Measurements from ENCODE around the gene GKN2.
"Not testable (repeated sequence)": the region's sequence is repeated elsewhere in the genome, so short reads cannot be mapped to it uniquely, and the experiment has no call there.

GKN2 gene

GRCh38 chr2:68968221-68968620, 15.5 kb upstream of the GKN2 start:
- no peak overlapping the region for H3K4me3 ChIP-seq (ENCODE audit: control insufficient read depth, low read depth, low read length)
- DNase-seq (ENCODE audit: low read depth) = no peak
- TF ChIP-seq, protein P1, sequence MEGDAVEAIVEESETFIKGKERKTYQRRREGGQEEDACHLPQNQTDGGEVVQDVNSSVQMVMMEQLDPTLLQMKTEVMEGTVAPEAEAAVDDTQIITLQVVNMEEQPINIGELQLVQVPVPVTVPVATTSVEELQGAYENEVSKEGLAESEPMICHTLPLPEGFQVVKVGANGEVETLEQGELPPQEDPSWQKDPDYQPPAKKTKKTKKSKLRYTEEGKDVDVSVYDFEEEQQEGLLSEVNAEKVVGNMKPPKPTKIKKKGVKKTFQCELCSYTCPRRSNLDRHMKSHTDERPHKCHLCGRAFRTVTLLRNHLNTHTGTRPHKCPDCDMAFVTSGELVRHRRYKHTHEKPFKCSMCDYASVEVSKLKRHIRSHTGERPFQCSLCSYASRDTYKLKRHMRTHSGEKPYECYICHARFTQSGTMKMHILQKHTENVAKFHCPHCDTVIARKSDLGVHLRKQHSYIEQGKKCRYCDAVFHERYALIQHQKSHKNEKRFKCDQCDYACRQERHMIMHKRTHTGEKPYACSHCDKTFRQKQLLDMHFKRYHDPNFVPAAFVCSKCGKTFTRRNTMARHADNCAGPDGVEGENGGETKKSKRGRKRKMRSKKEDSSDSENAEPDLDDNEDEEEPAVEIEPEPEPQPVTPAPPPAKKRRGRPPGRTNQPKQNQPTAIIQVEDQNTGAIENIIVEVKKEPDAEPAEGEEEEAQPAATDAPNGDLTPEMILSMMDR (conservative IDR thresholded peaks at IDR 0.05; ENCODE audit: control insufficient read depth, insufficient read depth, low read depth, low read length) = no peak

DNA sequence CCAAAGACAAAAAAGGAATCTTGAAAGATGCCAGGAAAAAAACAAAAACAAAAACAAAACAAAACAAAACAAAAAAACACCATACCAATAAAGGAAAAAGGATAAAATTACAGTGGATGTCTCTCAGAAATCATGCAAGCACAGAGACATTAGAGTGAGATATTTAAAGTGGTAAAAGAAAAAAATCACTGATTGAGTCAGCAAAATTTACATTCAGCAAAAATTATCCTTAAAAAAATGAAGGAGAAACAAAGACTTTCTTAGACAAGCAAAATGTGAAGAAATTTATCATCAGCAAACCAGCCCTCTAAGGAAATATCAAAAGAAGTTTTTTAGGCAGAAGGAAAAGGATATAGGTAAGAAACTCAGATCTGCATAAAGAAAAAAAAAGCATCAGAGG, 11.6 kb upstream of the GKN2 start:
- DNase-seq (ENCODE audit: low read depth) = no peak
- H3K4me3 ChIP-seq (ENCODE audit: control insufficient read depth, low read depth, low read length) = no peak overlapping the region
- TF ChIP-seq, protein P1 (conservative IDR thresholded peaks at IDR 0.05; ENCODE audit: control insufficient read depth, insufficient read depth, low read depth, low read length) = no peak

DNA sequence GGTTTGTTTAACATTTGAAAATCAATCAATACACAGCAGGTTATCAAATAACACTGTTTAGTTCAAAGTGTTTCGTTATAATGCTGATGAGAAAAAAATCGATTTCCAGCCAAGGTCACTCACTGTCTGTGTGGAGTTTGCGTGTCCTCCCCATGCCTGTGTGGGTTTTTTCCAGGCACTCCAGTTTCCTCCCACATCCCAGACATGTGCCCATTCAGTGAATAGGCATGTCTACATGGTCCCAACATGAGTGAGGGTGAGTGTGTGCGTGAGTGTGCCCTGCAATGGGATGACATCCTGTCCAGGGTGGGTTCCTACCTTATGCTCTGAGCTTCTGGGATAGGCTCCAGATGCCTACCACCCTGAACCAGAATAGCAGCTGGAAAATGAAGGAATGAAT, 8.7 kb upstream of the GKN2 start:
- H3K4me3 ChIP-seq (ENCODE audit: control insufficient read depth, low read depth, low read length) = no peak overlapping the region
- TF ChIP-seq, protein P1 (conservative IDR thresholded peaks at IDR 0.05; ENCODE audit: control insufficient read depth, insufficient read depth, low read depth, low read length) = no peak
- DNase-seq (ENCODE audit: low read depth) = no peak

GRCh38 chr2:68959001-68959400, 6.3 kb upstream of the GKN2 start:
- TF ChIP-seq, protein P1 (conservative IDR thresholded peaks at IDR 0.05; ENCODE audit: control insufficient read depth, insufficient read depth, low read depth, low read length) = no peak

GRCh38 chr2:68955432-68955831, 2.7 kb upstream of the GKN2 start:
- H3K4me3 ChIP-seq (ENCODE audit: control insufficient read depth, low read depth, low read length); DNase-seq (ENCODE audit: low read depth): not testable (repeated sequence)

More at GRCh38 chr2:68959001-68959400, 6.3 kb upstream of the GKN2 start:
- no peak overlapping the region for H3K4me3 ChIP-seq (ENCODE audit: control insufficient read depth, low read depth, low read length)
- DNase-seq (ENCODE audit: low read depth) = no peak

GRCh38 chr2:68951899-68952298, 794 bp downstream of the GKN2 start:
- no peak for DNase-seq (ENCODE audit: low read depth)
- TF ChIP-seq, protein P1 (conservative IDR thresholded peaks at IDR 0.05; ENCODE audit: control insufficient read depth, insufficient read depth, low read depth, low read length) = no peak

DNA sequence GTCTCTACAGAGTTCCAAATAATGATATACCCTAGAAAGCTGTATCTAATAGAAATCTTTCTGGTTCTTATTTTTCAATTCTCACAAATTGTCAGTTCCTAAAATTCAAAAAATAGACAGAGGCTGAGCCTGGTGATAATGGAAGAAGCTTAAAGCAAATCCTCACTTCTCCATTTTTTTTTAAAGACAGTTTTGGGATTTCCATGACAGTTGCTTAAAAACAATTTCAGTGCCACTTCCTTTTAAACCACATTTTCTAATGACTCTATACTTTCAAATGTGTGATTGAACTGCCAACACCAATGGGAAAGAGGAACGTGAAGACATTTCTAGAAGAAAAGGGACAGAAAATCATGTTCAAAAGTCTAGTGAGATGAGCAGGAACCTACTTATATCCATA, 4.0 kb downstream of the GKN2 start:
- TF ChIP-seq, protein P1 (conservative IDR thresholded peaks at IDR 0.05; ENCODE audit: control insufficient read depth, insufficient read depth, low read depth, low read length) = no peak

More at GRCh38 chr2:68951899-68952298, 794 bp downstream of the GKN2 start:
- no peak overlapping the region for H3K4me3 ChIP-seq (ENCODE audit: control insufficient read depth, low read depth, low read length)

More for the DNA sequence above, 4.0 kb downstream of the GKN2 start:
- no peak for DNase-seq (ENCODE audit: low read depth)
- no peak overlapping the region for H3K4me3 ChIP-seq (ENCODE audit: control insufficient read depth, low read depth, low read length)

Data from fibroblast of mammary gland (primary cell).